Upper lobe of left lung (tissue), 6 donors: Measurements from ENCODE around the gene KIF5A. TPM values are rescaled to one million over a fixed set of nuclear protein-coding genes. Genes with fewer than 3 reads are reported as not detected.
"Not testable (repeated sequence)": the region's sequence is repeated elsewhere in the genome, so short reads cannot be mapped to it uniquely, and the experiment has no call there.

Source experiments
- ATAC-seq, 2 donors: fragments of 200-7000 bp; cut with Tn5 transposase; one replicate each; pipeline ENCODE4 v1.9.1; 2022; ENCODE audit warnings: mild to moderate bottlenecking in 2 of 2, moderate library complexity in 2 of 2; ENCODE audit not compliant: low FRiP score in 2 of 2
- DNase-seq, 2 donors: peaks; one replicate each; pipeline ENCODE4 v3.0.0-alpha.2; 2019 to 2020
- H3K27ac ChIP-seq, 4 donors: fragments of 200-600 bp; sonication (generic); one replicate each; pipeline ENCODE4 v1.5.1; 2016 to 2019
- H3K27me3 ChIP-seq, 4 donors: fragments of 200-600 bp; sonication (generic); one replicate each; pipeline ENCODE4 v1.5.1; 2017 to 2019
- H3K36me3 ChIP-seq, 4 donors: fragments of 200-600 bp; sonication (generic); one replicate each; pipeline ENCODE4 v1.5.1; 2016 to 2019
- H3K4me1 ChIP-seq, 4 donors: fragments of 200-600 bp; sonication (generic); one replicate each; pipeline ENCODE4 v1.5.1; 2018 to 2019
- H3K4me3 ChIP-seq, 4 donors: fragments of 200-600 bp; sonication (generic); one replicate each; pipeline ENCODE4 v1.5.1; 2017 to 2019; ENCODE audit warnings: mild to moderate bottlenecking in 2 of 4, moderate library complexity in 1 of 4
- H3K9me3 ChIP-seq, 4 donors: fragments of 200-600 bp; sonication (generic); one replicate each; pipeline ENCODE4 v1.5.1; 2018 to 2019
- EP300 ChIP-seq, 4 donors: sonication (generic); formaldehyde crosslinking; IDR thresholded peaks; one replicate each; pipeline ENCODE4 v1.5.1; 2017; ENCODE audit warnings: antibody characterized with exemption in 4 of 4, control low read depth in 2 of 4
- POLR2A ChIP-seq, 4 donors: fragments of 450-650 bp; IDR thresholded peaks; one replicate each; pipeline ENCODE4 v1.5.1; 2016 to 2017; ENCODE audit warnings: antibody characterized with exemption in 4 of 4, mild to moderate bottlenecking in 2 of 4
- POLR2AphosphoS5 ChIP-seq, 2 donors: sonication (generic); formaldehyde crosslinking; IDR thresholded peaks; one replicate each; pipeline ENCODE4 v1.5.1; 2017; ENCODE audit warnings: antibody characterized with exemption in 2 of 2
- WGBS, 2 donors: methylation state at CpG; one replicate each; pipeline ENCODE4 v1.1.5; 2017 to 2018; 5-methylcytosine and 5-hydroxymethylcytosine counted together
- total RNA-seq, 6 donors: library from RNA; depleted of rRNA in 4 of 6; stranded (reverse); fragments of >200 nt in 4 of 6; gene quantifications; one replicate each; pipeline versions ENCODE4 v1.1.0 to v1.2.1, GENCODE V29; 2016 to 2021
- TF ChIP-seq, protein P1 (sequence below), 6 experiments: fragments of 450-650 bp in 4 of 6; fragments of 200-600 bp in 2 of 6; sonication (generic) in 2 of 6; IDR thresholded peaks; one replicate each; pipeline ENCODE4 v1.5.1; 2016 to 2019; ENCODE audit warnings: antibody characterized with exemption in 6 of 6
- donor health status: DM: no; HTN: no; CAD: no; lungs with moderate emphysema.
- donor health status: DM: no; HTN: yes; CAD: no; lungs with severe emphysema.

Gene KIF5A
- total RNA-seq, 6 donors from 2014 or later: 0.06 to 0.39 (median 0.20) TPM; not detected in 1

GRCh38 chr12:57616383-57617101 lies 66.7 kb downstream of the KIF5A start:
- TF ChIP-seq POLR2A (IDR thresholded peaks at IDR 0.05) (no peak), EP300 (IDR thresholded peaks at IDR 0.05) (no peak), POLR2AphosphoS5 (IDR thresholded peaks at IDR 0.05) (no peak)
- TF ChIP-seq, protein P1, sequence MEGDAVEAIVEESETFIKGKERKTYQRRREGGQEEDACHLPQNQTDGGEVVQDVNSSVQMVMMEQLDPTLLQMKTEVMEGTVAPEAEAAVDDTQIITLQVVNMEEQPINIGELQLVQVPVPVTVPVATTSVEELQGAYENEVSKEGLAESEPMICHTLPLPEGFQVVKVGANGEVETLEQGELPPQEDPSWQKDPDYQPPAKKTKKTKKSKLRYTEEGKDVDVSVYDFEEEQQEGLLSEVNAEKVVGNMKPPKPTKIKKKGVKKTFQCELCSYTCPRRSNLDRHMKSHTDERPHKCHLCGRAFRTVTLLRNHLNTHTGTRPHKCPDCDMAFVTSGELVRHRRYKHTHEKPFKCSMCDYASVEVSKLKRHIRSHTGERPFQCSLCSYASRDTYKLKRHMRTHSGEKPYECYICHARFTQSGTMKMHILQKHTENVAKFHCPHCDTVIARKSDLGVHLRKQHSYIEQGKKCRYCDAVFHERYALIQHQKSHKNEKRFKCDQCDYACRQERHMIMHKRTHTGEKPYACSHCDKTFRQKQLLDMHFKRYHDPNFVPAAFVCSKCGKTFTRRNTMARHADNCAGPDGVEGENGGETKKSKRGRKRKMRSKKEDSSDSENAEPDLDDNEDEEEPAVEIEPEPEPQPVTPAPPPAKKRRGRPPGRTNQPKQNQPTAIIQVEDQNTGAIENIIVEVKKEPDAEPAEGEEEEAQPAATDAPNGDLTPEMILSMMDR (IDR thresholded peaks at IDR 0.05): no peak
- Histone ChIP-seq H3K4me3 (no peak overlapping the region), H3K27ac (no peak overlapping the region), H3K9me3 (no peaks in the 10 kb centered on the region), H3K36me3 (no peaks in the 10 kb centered on the region), H3K27me3 (peaks cover 0 to 38% (median 15%) of the 10 kb centered on the region in 4 donors), H3K4me1 (peaks cover 9 to 29% (median 25%) of the 10 kb centered on the region in 4 donors)
- 84 to 87% methylated on average over 3 of the region's 3 CpGs for WGBS, 2 donors
- no peak for ATAC-seq
- DNase-seq: no peak

DNA sequence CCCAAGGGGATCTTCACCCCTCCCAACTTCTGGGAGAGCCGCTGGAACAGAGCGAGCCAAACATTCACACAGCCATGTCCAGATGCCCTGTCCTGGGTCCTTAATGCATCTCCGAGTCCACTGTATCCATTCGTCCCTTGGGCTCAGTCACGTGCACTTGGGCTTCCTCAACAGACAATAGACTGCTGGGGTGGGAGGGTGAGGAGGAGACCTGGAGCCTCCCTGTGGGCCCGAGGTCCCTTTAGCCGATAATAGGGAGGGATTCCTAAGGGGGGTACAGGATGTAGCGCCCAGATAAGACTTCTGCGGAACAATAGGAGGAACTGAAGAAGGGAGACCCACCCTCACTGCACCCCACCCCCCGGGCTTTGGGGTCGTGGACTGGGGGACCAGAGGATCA lies 68.1 kb downstream of the KIF5A start:
- no peak for DNase-seq
- H3K4me1 ChIP-seq: peaks cover 14 to 31% (median 25%) of the 10 kb centered on the region in 4 donors
- H3K27ac ChIP-seq: no peak overlapping the region
- 57 to 64% methylated on average over 9 to 11 of the region's 11 CpGs for WGBS, 2 donors
- H3K4me3 ChIP-seq: no peak overlapping the region
- peaks cover 0 to 41% (median 18%) of the 10 kb centered on the region in 4 donors for H3K27me3 ChIP-seq
- ATAC-seq: no peak
- H3K36me3 ChIP-seq: no peaks in the 10 kb centered on the region
- H3K9me3 ChIP-seq: no peaks in the 10 kb centered on the region
- TF ChIP-seq POLR2A (IDR thresholded peaks at IDR 0.05): no peak
- TF ChIP-seq, protein P1 (IDR thresholded peaks at IDR 0.05): no peak
- no peak for TF ChIP-seq POLR2AphosphoS5 (IDR thresholded peaks at IDR 0.05)
- no peak for TF ChIP-seq EP300 (IDR thresholded peaks at IDR 0.05)

GRCh38 chr12:57618431-57618830 lies 68.6 kb downstream of the KIF5A start:
- H3K27ac ChIP-seq, ATAC-seq, H3K9me3 ChIP-seq, H3K4me3 ChIP-seq, H3K36me3 ChIP-seq, DNase-seq: not testable (repeated sequence)
- peaks cover 14 to 31% (median 25%) of the 10 kb centered on the region in 4 donors for H3K4me1 ChIP-seq
- 88 to 89% methylated on average over 6 of the region's 6 CpGs for WGBS, 2 donors
- peaks cover 0 to 40% (median 18%) of the 10 kb centered on the region in 4 donors for H3K27me3 ChIP-seq

GRCh38 chr12:57618966-57619433 lies 69.2 kb downstream of the KIF5A start:
- H3K27ac ChIP-seq: no peak overlapping the region
- H3K9me3 ChIP-seq: no peaks in the 10 kb centered on the region
- peaks cover 0 to 42% (median 18%) of the 10 kb centered on the region in 4 donors for H3K27me3 ChIP-seq
- ATAC-seq (no peak), DNase-seq (no peak)
- TF ChIP-seq EP300 (IDR thresholded peaks at IDR 0.05): no peak
- TF ChIP-seq POLR2AphosphoS5 (IDR thresholded peaks at IDR 0.05): no peak
- TF ChIP-seq, protein P1 (IDR thresholded peaks at IDR 0.05): no peak
- TF ChIP-seq POLR2A (IDR thresholded peaks at IDR 0.05): no peak
- peak overlapping the region in 1 of 4 donors; percentile 18 for H3K4me3 ChIP-seq
- WGBS, 2 donors: 46 to 79% methylated on average over 16 of the region's 16 CpGs
- peaks cover 14 to 31% (median 25%) of the 10 kb centered on the region in 4 donors for H3K4me1 ChIP-seq
- H3K36me3 ChIP-seq: no peaks in the 10 kb centered on the region

DNA sequence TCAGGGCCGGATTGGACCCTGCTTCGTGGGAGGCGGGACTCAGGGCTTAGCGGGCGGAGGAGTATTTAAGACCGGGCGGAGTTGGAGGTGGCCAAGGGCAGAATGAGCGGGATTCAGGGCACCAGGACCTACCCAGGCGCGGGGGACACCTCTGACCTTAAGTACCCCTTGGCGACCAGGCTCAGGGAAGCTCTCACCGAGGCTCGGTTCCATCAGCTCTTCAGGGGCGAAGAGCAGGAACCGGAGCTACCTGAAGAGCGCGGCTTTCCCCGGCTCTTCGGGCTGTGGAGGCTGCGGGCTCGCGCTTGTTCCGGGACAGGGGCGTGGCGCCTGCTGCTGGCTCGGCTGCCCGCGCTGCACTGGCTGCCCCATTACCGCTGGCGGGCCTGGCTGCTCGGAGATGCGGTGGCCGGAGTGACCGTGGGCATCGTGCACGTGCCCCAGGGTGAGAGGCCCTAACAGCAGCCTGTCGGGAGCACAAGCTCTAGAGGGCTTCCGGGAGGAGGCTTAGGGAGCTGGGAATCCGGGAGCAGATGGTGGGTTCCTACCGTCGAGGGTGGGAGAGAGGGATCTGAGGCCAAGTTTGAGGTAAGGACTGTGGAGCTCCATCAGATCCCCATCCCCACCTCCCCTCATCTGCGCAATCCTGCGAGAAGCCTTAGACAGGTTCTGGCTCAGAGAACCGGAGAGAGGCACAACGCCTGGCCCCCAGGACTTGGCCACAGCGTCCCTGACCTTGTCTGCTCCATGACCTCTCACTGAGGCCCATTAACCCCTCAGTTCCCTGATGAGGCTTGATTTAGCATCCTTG lies 69.8 kb downstream of the KIF5A start:
- no peaks in the 10 kb centered on the region for H3K36me3 ChIP-seq
- TF ChIP-seq POLR2A (IDR thresholded peaks at IDR 0.05) (no peak), POLR2AphosphoS5 (IDR thresholded peaks at IDR 0.05) (no peak), EP300 (IDR thresholded peaks at IDR 0.05) (no peak)
- TF ChIP-seq, protein P1 (IDR thresholded peaks at IDR 0.05): no peak
- H3K4me1 ChIP-seq: peaks cover 14 to 31% (median 25%) of the 10 kb centered on the region in 4 donors
- peaks cover 0 to 47% (median 18%) of the 10 kb centered on the region in 4 donors for H3K27me3 ChIP-seq
- no peaks in the 10 kb centered on the region for H3K9me3 ChIP-seq
- H3K27ac ChIP-seq: no peak overlapping the region
- WGBS, 2 donors: 17 to 43% methylated on average over 20 to 42 of the region's 46 CpGs
- H3K4me3 ChIP-seq: peak overlapping the region in 1 of 4 donors; percentile 18
- ATAC-seq: peak in 1 of 2 donors; percentile 2
- peak; percentile 54 to 87 for DNase-seq
